Fibroblast of pulmonary artery (primary cell): ENCODE measurements around the gene KIF19.

ENCODE experiments used
- DNase-seq: peaks from one replicate; pipeline ENCODE4 v3.0.0-alpha.2; 2010; ENCODE audit warnings: low read depth
- H3K4me3 ChIP-seq: replicated peaks from 2 replicates; pipeline ENCODE4 v1.5.1; 2011; ENCODE audit warnings: low read depth, mild to moderate bottlenecking, control low read depth, low read length, moderate library complexity
- TF ChIP-seq, protein P1 (sequence below): IDR thresholded peaks from 2 replicates; pipeline ENCODE4 v1.5.1; 2011; ENCODE audit warnings: mild to moderate bottlenecking, control low read depth, low read length, inconsistent platforms; ENCODE audit errors: missing control alignments

The KIF19 gene

GRCh38 chr17:74318391-74318790, 7.6 kb upstream of the KIF19 start:
- DNase-seq = no peak
- H3K4me3 ChIP-seq = no peak overlapping the region
- TF ChIP-seq, protein P1, sequence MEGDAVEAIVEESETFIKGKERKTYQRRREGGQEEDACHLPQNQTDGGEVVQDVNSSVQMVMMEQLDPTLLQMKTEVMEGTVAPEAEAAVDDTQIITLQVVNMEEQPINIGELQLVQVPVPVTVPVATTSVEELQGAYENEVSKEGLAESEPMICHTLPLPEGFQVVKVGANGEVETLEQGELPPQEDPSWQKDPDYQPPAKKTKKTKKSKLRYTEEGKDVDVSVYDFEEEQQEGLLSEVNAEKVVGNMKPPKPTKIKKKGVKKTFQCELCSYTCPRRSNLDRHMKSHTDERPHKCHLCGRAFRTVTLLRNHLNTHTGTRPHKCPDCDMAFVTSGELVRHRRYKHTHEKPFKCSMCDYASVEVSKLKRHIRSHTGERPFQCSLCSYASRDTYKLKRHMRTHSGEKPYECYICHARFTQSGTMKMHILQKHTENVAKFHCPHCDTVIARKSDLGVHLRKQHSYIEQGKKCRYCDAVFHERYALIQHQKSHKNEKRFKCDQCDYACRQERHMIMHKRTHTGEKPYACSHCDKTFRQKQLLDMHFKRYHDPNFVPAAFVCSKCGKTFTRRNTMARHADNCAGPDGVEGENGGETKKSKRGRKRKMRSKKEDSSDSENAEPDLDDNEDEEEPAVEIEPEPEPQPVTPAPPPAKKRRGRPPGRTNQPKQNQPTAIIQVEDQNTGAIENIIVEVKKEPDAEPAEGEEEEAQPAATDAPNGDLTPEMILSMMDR = no peak

GRCh38 chr17:74324521-74324920, 1.5 kb upstream of the KIF19 start:
- TF ChIP-seq, protein P1 = no peak
- H3K4me3 ChIP-seq = no peak overlapping the region
- no peak for DNase-seq

DNA sequence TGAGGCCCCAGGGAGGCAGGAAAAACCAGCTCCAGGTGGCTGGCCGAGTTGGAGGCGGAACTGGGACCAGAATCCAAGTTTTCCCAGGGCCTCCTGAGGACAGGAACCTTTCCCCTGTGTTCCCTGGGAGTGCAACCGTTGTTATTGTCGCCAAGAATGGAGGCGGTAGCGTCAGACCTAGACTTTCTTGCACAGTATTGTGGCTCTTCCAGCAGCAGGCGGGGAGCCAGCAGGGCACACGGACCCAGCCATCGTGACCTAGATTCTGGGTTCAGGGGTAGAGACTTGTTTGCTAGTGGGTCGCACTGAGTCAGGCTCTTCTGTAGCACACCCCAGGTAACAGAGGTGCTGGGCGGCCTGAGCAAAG, 667 bp upstream of the KIF19 start:
- H3K4me3 ChIP-seq = no peak overlapping the region
- no peak for DNase-seq
- TF ChIP-seq, protein P1 = no peak

- no peak for DNase-seq
- H3K4me3 ChIP-seq = no peak overlapping the region
- TF ChIP-seq, protein P1 = no peak
These were observed 480 bp downstream of the KIF19 start for GRCh38 chr17:74326506-74326905.

DNA sequence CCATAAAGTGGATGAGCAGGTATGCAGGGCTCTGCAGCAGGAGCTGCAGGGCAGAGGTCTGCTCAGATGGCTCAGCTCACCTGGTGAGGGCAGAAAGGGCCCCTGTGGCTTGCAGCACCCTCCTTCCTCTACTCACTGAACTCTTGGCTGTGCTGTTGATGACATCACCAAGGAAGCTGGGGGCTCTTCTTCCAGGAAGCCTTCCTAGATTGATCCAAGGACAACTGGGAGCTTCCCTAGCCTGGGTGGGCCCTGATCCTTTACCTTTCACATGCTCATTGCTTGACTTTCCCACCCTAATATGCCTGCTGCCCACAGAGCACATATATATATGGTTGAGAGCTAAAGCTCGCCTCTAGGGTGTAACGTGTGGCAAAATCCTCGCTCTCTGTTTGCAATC, 2.5 kb downstream of the KIF19 start:
- no peak overlapping the region for H3K4me3 ChIP-seq
- TF ChIP-seq, protein P1 = no peak
- DNase-seq = no peak

GRCh38 chr17:74329378-74329777, 3.4 kb downstream of the KIF19 start:
- no peak overlapping the region for H3K4me3 ChIP-seq
- TF ChIP-seq, protein P1 = no peak
- DNase-seq = no peak

GRCh38 chr17:74330446-74330845, 4.4 kb downstream of the KIF19 start:
- no peak for DNase-seq
- no peak overlapping the region for H3K4me3 ChIP-seq
- TF ChIP-seq, protein P1 = no peak
